Prostate gland (tissue), 2 donors: Measurements from ENCODE around the gene ABCF2. TPM values are rescaled to one million over a fixed set of nuclear protein-coding genes. Genes with fewer than 3 reads are reported as not detected.

Source experiments
- DNase-seq: peaks from one replicate; pipeline ENCODE4 v3.0.0-alpha.2; 2019; ENCODE audit warnings: low spot score
- H3K27ac ChIP-seq, 2 donors: fragments of 200-600 bp; sonication (generic); 2 replicates each; pipeline ENCODE4 v1.5.1; 2017 to 2019
- H3K27me3 ChIP-seq: fragments of 200-600 bp; sonication (generic); replicated peaks from 2 replicates; pipeline ENCODE4 v1.5.1; 2019; ENCODE audit not compliant: insufficient read depth
- H3K36me3 ChIP-seq, 2 donors: fragments of 200-600 bp; sonication (generic); 1 replicate in 1 of 2; 2 replicates in 1 of 2; pipeline versions ENCODE4 v1.5.1 to v1.8.1; 2017 to 2019
- H3K4me1 ChIP-seq: fragments of 200-600 bp; sonication (generic); replicated peaks from 2 replicates; pipeline ENCODE4 v1.5.1; 2019
- H3K4me3 ChIP-seq, 2 donors: fragments of 200-600 bp; sonication (generic); 2 replicates each; pipeline ENCODE4 v1.5.1; 2017 to 2019
- H3K9me3 ChIP-seq: fragments of 200-600 bp; sonication (generic); 2 replicates; pipeline ENCODE4 v1.5.1; 2017
- POLR2A ChIP-seq: fragments of 450-650 bp; IDR thresholded peaks from one replicate; pipeline ENCODE4 v1.6.1; 2016; ENCODE audit warnings: antibody characterized with exemption, mild to moderate bottlenecking
- POLR2AphosphoS5 ChIP-seq: sonication (generic); formaldehyde crosslinking; IDR thresholded peaks from one replicate; pipeline ENCODE4 v1.6.1; 2017; ENCODE audit warnings: antibody characterized with exemption
- WGBS: methylation state at CpG from one replicate; pipeline ENCODE4 v1.1.5; 2018; 5-methylcytosine and 5-hydroxymethylcytosine counted together
- intact Hi-C: fragments of 100-400 bp; cut with DNase I; formaldehyde crosslinking; loops from one replicate; pipeline ENCODE4 v1.14.2; 2022
- total RNA-seq, 2 donors: library from RNA; depleted of rRNA; stranded (reverse); fragments of >200 nt; gene quantifications; one replicate each; pipeline ENCODE4 v1.1.0, GENCODE V29; 2016
- TF ChIP-seq, protein P1 (sequence below), 4 experiments: fragments of 200-600 bp in 2 of 4; fragments of 450-650 bp in 2 of 4; sonication (generic) in 2 of 4; IDR thresholded peaks; 1 replicate in 3 of 4; 2 replicates in 1 of 4; pipeline ENCODE4 v1.5.1; 2016 to 2019; ENCODE audit warnings: antibody characterized with exemption in 4 of 4, mild to moderate bottlenecking in 2 of 4, moderate library complexity in 2 of 4

ABCF2 gene
- total RNA-seq, 2 donors from 2014 or later, result 23.3 to 33.3 TPM

DNA sequence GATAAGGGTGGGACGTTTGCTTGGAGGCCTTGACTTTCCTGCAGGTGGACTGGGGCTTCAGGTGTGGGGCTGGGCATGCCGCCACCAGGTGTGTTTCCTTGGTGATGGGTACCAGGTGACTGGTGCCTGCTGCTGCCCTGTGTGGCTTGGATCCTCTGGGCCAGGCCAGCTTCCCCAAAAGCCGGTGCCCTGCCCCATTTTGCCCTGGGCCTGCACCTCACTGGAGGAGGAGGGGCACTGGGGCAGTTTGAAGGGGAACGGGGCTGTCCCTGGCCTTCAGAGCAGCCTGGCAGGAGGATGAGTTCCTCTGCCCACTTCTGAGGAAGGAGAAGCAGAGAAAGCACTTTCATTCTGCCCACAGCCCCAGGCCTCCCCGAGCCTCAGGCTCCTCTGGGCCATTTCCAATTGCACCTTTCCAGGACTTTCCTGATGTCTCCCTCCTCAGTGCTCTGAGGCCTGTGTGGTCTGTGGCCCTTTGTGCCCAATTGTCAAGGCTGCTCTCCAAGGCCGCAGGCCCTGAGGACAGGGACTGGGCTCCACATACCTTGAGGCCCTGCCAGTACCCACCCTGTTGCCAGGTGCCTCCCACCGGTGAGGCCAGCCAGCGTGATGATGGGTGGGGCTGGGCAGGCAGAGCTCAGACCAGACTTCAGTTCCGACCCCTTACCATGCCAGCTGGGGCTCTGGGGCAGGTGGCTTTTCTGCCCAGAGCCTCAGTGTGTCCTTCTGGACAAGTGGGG, 46.8 kb upstream of the ABCF2 start:
- Histone ChIP-seq H3K27me3 (no peaks in the 10 kb centered on the region), H3K36me3 (no peaks in the 10 kb centered on the region), H3K4me3 (no peak overlapping the region), H3K27ac (peak overlapping the region in 1 of 2 donors; percentile 52), H3K4me1 (no peaks in the 10 kb centered on the region), H3K9me3 (no peaks in the 10 kb centered on the region)
- 41% methylated on average over 9 of the region's 9 CpGs for WGBS
- TF ChIP-seq, protein P1, sequence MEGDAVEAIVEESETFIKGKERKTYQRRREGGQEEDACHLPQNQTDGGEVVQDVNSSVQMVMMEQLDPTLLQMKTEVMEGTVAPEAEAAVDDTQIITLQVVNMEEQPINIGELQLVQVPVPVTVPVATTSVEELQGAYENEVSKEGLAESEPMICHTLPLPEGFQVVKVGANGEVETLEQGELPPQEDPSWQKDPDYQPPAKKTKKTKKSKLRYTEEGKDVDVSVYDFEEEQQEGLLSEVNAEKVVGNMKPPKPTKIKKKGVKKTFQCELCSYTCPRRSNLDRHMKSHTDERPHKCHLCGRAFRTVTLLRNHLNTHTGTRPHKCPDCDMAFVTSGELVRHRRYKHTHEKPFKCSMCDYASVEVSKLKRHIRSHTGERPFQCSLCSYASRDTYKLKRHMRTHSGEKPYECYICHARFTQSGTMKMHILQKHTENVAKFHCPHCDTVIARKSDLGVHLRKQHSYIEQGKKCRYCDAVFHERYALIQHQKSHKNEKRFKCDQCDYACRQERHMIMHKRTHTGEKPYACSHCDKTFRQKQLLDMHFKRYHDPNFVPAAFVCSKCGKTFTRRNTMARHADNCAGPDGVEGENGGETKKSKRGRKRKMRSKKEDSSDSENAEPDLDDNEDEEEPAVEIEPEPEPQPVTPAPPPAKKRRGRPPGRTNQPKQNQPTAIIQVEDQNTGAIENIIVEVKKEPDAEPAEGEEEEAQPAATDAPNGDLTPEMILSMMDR (IDR thresholded peaks at IDR 0.05), result no peak
- TF ChIP-seq POLR2A (no peak), POLR2AphosphoS5 (peak; percentile 7)
- DNase-seq, result no peak
- intact Hi-C loops, result no loop called here

DNA sequence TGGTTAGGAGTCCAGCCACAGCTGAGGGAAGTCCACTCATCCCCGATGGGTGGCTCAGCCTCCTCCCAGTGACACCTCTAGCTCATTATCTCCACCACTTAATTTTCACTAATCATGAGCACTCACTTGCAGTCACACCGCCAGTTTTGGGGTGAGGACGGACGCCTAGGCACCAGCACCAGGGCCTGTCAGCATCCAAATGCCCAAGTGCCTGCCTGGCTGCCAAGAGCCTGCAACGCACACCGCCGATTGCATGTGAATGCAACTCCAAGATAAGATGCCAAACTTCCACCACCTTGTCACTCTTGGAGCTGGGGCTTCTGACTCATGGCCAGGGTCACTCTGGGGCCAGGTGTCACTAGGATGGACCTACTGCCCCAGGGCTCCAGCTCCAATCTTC, 45.9 kb upstream of the ABCF2 start:
- Histone ChIP-seq H3K4me3 (no peak overlapping the region), H3K4me1 (no peaks in the 10 kb centered on the region), H3K36me3 (no peaks in the 10 kb centered on the region), H3K27ac (peak overlapping the region; percentile 13 to 26), H3K9me3 (no peaks in the 10 kb centered on the region), H3K27me3 (no peaks in the 10 kb centered on the region)
- WGBS, result 73% methylated on average over 7 of the region's 7 CpGs
- intact Hi-C loops, result no loop called here
- DNase-seq, result no peak
- TF ChIP-seq POLR2AphosphoS5 (no peak), POLR2A (no peak)
- TF ChIP-seq, protein P1 (IDR thresholded peaks at IDR 0.05), result no peak

DNA sequence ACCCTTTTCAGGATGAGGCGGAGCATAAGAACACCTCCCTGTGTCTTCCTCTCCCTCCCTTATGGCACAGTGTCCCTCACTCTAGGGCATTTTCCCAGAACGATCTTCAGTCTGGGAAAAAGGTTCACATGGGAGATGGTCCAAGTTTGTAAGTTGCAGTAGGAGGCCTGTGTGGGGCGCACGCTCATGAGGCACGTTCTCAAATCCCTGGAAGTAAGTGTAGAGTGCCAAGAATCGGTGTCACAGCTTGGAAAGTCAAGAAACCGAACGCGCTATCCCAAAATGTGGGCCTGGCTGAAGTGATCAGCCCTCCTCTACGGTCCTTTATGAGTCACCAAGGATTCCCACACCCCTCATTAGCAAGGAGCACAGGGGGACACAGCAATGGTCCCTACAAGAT, 45.4 kb upstream of the ABCF2 start:
- TF ChIP-seq POLR2A (no peak), POLR2AphosphoS5 (no peak)
- TF ChIP-seq, protein P1 (IDR thresholded peaks at IDR 0.05), result no peak
- no peaks in the 10 kb centered on the region for H3K27me3 ChIP-seq
- no peaks in the 10 kb centered on the region for H3K4me1 ChIP-seq
- H3K27ac ChIP-seq, result peak overlapping the region; percentile 13 to 26
- intact Hi-C loops, result no loop called here
- WGBS, result 35% methylated on average over 10 of the region's 10 CpGs
- H3K36me3 ChIP-seq, result no peaks in the 10 kb centered on the region
- DNase-seq, result peak; percentile 40
- H3K9me3 ChIP-seq, result no peaks in the 10 kb centered on the region
- H3K4me3 ChIP-seq, result no peak overlapping the region

DNA sequence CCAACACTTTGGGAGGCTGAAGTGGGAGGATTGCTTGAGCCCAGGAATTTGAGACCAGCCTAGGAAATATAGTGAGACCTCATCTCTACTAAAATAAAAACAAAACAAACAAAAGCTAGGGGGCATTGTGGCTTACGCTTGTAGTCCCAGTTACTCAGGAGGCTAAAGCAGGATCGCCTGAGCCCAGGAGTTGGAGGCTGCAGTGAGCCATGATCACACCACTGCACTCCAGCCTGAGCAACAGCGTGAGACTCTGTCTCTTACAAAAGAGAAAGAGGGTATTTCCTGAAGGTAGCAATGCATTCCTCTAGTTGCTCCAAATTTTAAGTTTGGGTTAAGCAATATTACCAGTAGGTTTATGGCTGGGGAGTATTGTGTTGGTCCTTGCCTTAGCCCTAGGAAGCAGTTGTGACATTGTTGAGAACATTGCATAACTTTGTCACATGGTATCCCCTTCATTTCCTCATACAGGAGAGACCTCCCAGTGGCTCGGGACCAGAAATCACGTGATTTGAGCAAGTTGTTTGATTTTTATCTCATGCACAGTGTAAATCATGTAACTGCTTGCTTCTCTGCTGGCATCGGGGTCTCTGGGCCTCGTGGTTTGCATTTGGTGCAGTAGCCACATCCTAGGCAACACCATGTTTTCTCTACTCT, 44.8 kb upstream of the ABCF2 start:
- H3K27me3 ChIP-seq, result no peaks in the 10 kb centered on the region
- 27% methylated on average over 7 of the region's 7 CpGs for WGBS
- H3K4me3 ChIP-seq, result no peak overlapping the region
- no peaks in the 10 kb centered on the region for H3K36me3 ChIP-seq
- no peaks in the 10 kb centered on the region for H3K4me1 ChIP-seq
- DNase-seq, result peak; percentile 89
- H3K9me3 ChIP-seq, result no peaks in the 10 kb centered on the region
- intact Hi-C loops, result no loop called here
- peak; percentile 13 for TF ChIP-seq POLR2A
- TF ChIP-seq, protein P1 (IDR thresholded peaks at IDR 0.05), result no peak
- TF ChIP-seq POLR2AphosphoS5, result peak; percentile 92
- H3K27ac ChIP-seq, result peak overlapping the region; percentile 17 to 59

DNA sequence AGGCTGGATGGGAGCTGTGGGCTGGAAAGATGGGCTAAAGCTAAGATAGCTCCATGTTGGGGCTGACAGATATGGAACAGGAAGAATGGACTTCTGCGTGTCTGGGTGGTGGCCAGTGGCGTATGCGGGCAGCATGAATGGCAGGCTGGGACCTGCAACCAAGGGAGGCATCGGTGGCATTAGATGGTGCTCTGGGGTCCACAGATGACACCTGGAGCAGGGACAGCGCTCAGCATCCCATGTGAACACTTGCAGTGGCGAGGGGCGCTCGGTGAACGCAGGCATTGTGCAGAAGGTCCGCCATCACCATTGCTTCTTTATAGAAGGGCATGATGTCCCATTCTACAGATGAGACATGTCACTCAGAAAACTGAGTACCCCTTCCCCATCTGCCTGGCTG, 42.5 kb upstream of the ABCF2 start:
- H3K36me3 ChIP-seq, result no peaks in the 10 kb centered on the region
- WGBS, result 93% methylated on average over 10 of the region's 10 CpGs
- no peak overlapping the region for H3K4me3 ChIP-seq
- H3K27ac ChIP-seq, result no peak overlapping the region
- no peaks in the 10 kb centered on the region for H3K4me1 ChIP-seq
- H3K9me3 ChIP-seq, result no peaks in the 10 kb centered on the region
- intact Hi-C loops, result no loop called here
- no peak for DNase-seq
- TF ChIP-seq POLR2A (no peak), POLR2AphosphoS5 (no peak)
- TF ChIP-seq, protein P1 (IDR thresholded peaks at IDR 0.05), result no peak
- H3K27me3 ChIP-seq, result no peaks in the 10 kb centered on the region
